Stimulated activated naive B cell treated with anti-CD40 and anti-IgM and Interleukin-4, amounts not matched to agents 10 μg/mL and 1 μg/mL and 100 μg/mL, for 72 hours (primary cell): ENCODE measurements around the gene DHX35.
A peak's percentile ranks its signal among the peaks of the same experiment; 100 is the strongest.

Source experiments
- ATAC-seq, 2 donors: fragments of 150-1000 bp; cut with Tn5 transposase; replicated peaks; 2 replicates each; pipeline ENCODE4 v1.10.0; 2021; ENCODE audit warnings: moderate library complexity in 1 of 2
- DNase-seq: peaks from one replicate; pipeline ENCODE4 v3.0.0; 2021
- H3K27ac Mint-ChIP-seq: one replicate; pipeline ENCODE4 v1.8.0; 2022; ENCODE audit warnings: mild to moderate bottlenecking, mixed read lengths
- H3K27me3 Mint-ChIP-seq, 2 donors: one replicate each; pipeline ENCODE4 v1.8.0; 2022; ENCODE audit warnings: mixed read lengths in 2 of 2
- H3K36me3 Mint-ChIP-seq, 2 donors: one replicate each; pipeline ENCODE4 v1.8.0; 2022; ENCODE audit warnings: mixed read lengths in 2 of 2, mild to moderate bottlenecking in 1 of 2
- H3K4me1 Mint-ChIP-seq, 2 donors: one replicate each; pipeline ENCODE4 v1.8.0; 2022; ENCODE audit warnings: mixed read lengths in 2 of 2, mild to moderate bottlenecking in 1 of 2
- H3K4me3 Mint-ChIP-seq, 2 donors: one replicate each; pipeline ENCODE4 v1.8.0; 2022; ENCODE audit warnings: mild to moderate bottlenecking in 2 of 2, mixed read lengths in 2 of 2, moderate library complexity in 1 of 2
- H3K9me3 Mint-ChIP-seq, 2 donors: one replicate each; pipeline ENCODE4 v1.8.0; 2022; ENCODE audit warnings: mixed read lengths in 2 of 2, mild to moderate bottlenecking in 1 of 2

Gene DHX35

DNA sequence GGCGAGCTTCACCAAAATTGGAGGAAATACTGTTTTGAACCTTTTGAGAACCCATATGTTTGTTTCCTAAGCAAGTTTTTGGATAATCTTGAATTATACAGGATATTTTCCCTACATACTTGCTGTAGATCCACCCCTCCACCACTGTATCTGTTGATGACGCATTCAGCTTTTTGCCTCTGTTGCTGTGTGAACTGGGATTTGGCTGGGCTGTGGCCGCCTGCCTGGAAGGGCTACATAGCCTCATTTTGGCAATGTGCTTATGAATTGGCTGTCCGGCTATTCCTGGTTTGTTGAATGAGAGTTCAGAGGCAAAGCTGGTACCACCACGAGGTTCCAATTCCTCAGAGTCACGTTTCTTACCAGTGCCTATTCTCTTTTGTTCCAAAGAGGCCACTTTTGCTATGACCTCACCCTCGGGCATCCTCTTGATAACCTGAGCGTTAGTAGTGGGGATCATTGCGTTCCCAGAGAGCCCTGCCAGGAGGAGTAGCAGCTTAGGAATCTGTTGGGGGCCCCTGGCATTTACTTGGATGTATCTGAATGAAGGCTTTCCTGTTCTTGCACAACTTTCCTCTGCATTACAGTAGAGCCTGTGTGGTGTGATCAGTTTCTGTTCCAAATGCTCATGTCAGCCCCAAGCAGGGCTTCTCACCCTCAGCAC lies 29.6 kb upstream of the DHX35 start:
- ATAC-seq (no peak), DNase-seq (no peak)
- peaks cover 6 to 10% of the 10 kb centered on the region in 2 donors for H3K27me3 Mint-ChIP-seq
- H3K4me3 Mint-ChIP-seq: no peak overlapping the region
- peaks cover 0 to 1% of the 10 kb centered on the region in 2 donors for H3K36me3 Mint-ChIP-seq
- H3K27ac Mint-ChIP-seq: no peak overlapping the region
- H3K4me1 Mint-ChIP-seq: no peaks in the 10 kb centered on the region
- H3K9me3 Mint-ChIP-seq: no peaks in the 10 kb centered on the region

DNA sequence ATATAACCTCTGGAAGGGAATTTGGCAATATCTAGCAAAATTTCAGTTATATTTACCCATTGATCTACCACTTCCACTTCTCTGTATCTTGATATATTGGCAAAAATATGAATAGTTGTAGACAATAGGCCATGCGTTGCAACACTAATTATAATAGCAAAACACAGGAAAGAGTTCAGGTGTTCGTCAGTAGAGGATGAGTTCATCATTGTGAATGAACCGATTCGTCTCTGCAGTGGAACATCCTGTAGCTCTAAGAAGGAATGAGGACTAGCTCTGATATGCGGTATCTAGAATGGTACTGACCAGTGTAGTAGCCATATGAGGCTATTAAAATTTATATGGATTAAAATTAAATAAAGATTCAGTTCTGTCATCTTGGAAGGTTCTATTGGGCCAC lies 27.6 kb upstream of the DHX35 start:
- Mint-ChIP-seq H3K4me1 (no peaks in the 10 kb centered on the region), H3K9me3 (no peaks in the 10 kb centered on the region), H3K27me3 (no peaks in the 10 kb centered on the region), H3K27ac (no peak overlapping the region), H3K36me3 (no peaks in the 10 kb centered on the region), H3K4me3 (no peak overlapping the region)
- DNase-seq (no peak), ATAC-seq (no peak)

- Mint-ChIP-seq H3K36me3 (no peaks in the 10 kb centered on the region), H3K4me1 (no peaks in the 10 kb centered on the region), H3K9me3 (no peaks in the 10 kb centered on the region), H3K4me3 (no peak overlapping the region), H3K27ac (no peak overlapping the region), H3K27me3 (no peaks in the 10 kb centered on the region)
- ATAC-seq (peak in 1 of 2 donors; percentile 31), DNase-seq (no peak)
Measured at GRCh38 chr20:38935285-38935684, 26.9 kb upstream of the DHX35 start.

- DNase-seq: no peak
- Mint-ChIP-seq H3K27me3 (no peaks in the 10 kb centered on the region), H3K27ac (no peak overlapping the region), H3K36me3 (no peaks in the 10 kb centered on the region), H3K9me3 (no peaks in the 10 kb centered on the region), H3K4me1 (no peaks in the 10 kb centered on the region), H3K4me3 (no peak overlapping the region)
- no peak for ATAC-seq
Measured at GRCh38 chr20:38935967-38936407, 26.2 kb upstream of the DHX35 start.

DNA sequence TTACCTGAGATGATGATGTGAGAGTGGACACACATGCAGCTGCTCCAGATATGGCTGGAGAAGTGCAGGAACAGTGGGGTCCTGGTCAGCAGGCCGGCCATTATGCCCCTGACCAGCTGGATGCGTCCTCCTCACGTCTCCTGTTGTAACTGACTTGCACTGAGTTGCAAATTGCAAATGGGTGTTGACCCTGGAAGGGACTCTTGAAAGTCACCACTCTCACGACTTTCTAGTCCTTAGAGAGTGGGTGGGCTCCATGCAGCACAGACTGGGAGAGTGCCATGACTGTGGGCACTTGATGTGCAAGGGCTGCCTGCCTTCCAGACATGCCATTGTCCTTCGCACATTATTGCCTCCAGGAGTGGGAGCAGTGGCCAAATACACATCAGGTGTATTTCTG lies 25.1 kb upstream of the DHX35 start:
- no peaks in the 10 kb centered on the region for H3K36me3 Mint-ChIP-seq
- H3K4me1 Mint-ChIP-seq: no peaks in the 10 kb centered on the region
- DNase-seq: no peak
- H3K27me3 Mint-ChIP-seq: no peaks in the 10 kb centered on the region
- H3K27ac Mint-ChIP-seq: no peak overlapping the region
- H3K9me3 Mint-ChIP-seq: no peaks in the 10 kb centered on the region
- ATAC-seq: no peak
- no peak overlapping the region for H3K4me3 Mint-ChIP-seq

DNA sequence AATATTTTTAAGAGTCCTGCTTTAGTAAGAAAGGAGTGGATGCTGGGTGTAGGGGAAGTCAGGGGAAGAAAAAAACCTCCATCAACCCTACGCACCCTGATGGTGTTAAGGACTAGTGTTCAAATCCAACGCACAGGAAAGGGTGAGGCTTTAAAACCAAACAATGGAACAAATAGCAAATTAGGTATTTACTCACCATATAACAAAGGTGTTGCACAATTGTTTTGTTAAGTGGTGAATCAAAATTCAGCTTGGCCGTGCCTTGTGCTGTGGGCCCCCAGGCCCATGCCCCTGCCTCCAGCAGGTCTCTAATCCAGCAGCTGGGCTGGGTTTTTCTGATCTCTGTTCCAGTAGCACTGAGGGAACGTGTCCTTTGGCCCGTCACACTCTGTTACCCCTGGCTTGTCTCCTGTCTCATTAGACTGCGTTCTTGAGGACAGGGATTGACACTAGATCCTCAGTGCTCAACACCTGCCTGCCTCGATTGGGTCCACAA lies 24.1 kb upstream of the DHX35 start:
- no peaks in the 10 kb centered on the region for H3K4me1 Mint-ChIP-seq
- DNase-seq: no peak
- no peaks in the 10 kb centered on the region for H3K27me3 Mint-ChIP-seq
- no peaks in the 10 kb centered on the region for H3K9me3 Mint-ChIP-seq
- ATAC-seq: no peak
- H3K36me3 Mint-ChIP-seq: no peaks in the 10 kb centered on the region
- H3K4me3 Mint-ChIP-seq: no peak overlapping the region
- no peak overlapping the region for H3K27ac Mint-ChIP-seq

DNA sequence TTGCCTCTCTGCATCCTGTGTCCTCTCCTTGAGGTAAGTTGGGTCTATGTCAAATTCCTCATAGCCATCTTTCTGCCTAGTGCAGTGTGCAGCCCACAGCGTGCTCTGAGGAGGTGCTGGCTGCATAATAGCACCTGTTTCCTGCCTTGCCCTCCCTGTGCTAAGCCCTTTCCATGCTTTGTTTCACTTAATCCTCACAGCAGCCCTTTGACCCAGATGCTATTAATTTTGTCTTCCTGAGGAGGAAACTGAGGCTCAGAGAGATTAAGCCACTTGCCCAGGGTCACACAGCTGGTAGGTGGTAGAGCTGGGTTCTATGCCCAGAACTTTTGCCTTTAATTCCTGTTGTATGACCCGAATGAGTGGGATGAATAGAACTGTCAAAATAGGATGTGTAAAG lies 22.5 kb upstream of the DHX35 start:
- Mint-ChIP-seq H3K36me3 (no peaks in the 10 kb centered on the region), H3K27ac (peak overlapping the region; percentile 26), H3K9me3 (no peaks in the 10 kb centered on the region), H3K27me3 (no peaks in the 10 kb centered on the region), H3K4me1 (no peaks in the 10 kb centered on the region), H3K4me3 (no peak overlapping the region)
- DNase-seq (no peak), ATAC-seq (no peak)

DNA sequence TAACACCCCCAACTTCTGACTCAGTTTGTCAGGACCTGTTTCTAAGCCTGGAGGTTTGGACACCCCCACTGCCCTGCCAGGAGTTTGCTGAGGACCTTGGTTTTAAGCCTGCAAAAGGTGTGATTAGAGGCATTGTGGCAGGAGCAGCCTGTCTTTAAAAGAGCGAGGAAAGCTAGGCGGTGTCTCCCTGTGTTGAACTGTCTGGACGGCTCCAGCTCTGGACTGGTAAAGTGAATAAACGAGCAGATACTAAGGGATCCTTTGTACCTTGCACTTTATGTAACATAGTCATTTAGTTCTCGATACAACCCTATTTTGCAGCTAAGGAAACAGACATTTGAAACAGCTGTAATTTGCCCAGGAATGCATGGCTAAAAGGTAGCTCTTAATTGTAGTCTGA lies 21.5 kb upstream of the DHX35 start:
- Mint-ChIP-seq H3K4me3 (no peak overlapping the region), H3K4me1 (no peaks in the 10 kb centered on the region), H3K27ac (no peak overlapping the region), H3K9me3 (no peaks in the 10 kb centered on the region), H3K27me3 (no peaks in the 10 kb centered on the region), H3K36me3 (no peaks in the 10 kb centered on the region)
- no peak for ATAC-seq
- no peak for DNase-seq

DNA sequence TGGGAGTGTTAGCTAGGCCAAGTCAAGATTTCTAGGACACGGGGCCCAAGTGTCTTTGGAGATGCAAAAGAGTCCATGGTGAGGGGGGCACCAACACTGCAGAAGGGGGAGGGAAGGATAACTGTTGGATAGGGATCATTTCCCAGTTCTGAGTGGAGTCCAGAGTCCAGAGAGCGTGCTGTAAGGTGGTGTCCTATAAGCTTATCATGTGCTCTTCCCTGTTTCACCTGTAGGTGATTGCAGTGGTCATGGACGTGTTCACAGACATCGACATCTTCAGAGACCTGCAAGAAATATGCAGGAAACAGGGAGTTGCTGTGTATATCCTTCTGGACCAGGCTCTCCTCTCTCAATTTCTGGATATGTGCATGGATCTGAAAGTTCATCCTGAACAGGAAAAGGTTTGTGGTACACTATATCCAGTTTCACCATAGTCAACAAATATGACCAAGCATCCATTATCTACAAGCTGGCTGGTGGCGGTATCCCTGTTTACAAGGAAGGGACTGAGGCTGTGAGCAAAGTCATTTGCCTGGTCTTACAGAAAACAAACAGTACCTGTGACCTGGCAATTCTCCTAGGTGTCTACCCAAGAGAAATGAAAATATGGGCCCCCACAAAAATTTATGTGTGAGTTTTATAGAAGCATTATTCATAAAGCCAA lies 20.3 kb upstream of the DHX35 start:
- H3K27ac Mint-ChIP-seq: no peak overlapping the region
- no peaks in the 10 kb centered on the region for H3K27me3 Mint-ChIP-seq
- no peaks in the 10 kb centered on the region for H3K9me3 Mint-ChIP-seq
- H3K36me3 Mint-ChIP-seq: no peaks in the 10 kb centered on the region
- H3K4me1 Mint-ChIP-seq: no peaks in the 10 kb centered on the region
- no peak for DNase-seq
- no peak for ATAC-seq
- H3K4me3 Mint-ChIP-seq: no peak overlapping the region

GRCh38 chr20:38945012-38945411 lies 17.1 kb upstream of the DHX35 start:
- H3K9me3 Mint-ChIP-seq: no peaks in the 10 kb centered on the region
- no peaks in the 10 kb centered on the region for H3K27me3 Mint-ChIP-seq
- H3K36me3 Mint-ChIP-seq: no peaks in the 10 kb centered on the region
- DNase-seq (no peak), ATAC-seq (no peak)
- no peaks in the 10 kb centered on the region for H3K4me1 Mint-ChIP-seq
- no peak overlapping the region for H3K27ac Mint-ChIP-seq
- no peak overlapping the region for H3K4me3 Mint-ChIP-seq

- DNase-seq: no peak
- H3K4me1 Mint-ChIP-seq: no peaks in the 10 kb centered on the region
- H3K36me3 Mint-ChIP-seq: no peaks in the 10 kb centered on the region
- H3K27ac Mint-ChIP-seq: no peak overlapping the region
- no peak overlapping the region for H3K4me3 Mint-ChIP-seq
- no peaks in the 10 kb centered on the region for H3K27me3 Mint-ChIP-seq
- no peak for ATAC-seq
- no peaks in the 10 kb centered on the region for H3K9me3 Mint-ChIP-seq
Measured at GRCh38 chr20:38946836-38947235, 15.3 kb upstream of the DHX35 start.

DNA sequence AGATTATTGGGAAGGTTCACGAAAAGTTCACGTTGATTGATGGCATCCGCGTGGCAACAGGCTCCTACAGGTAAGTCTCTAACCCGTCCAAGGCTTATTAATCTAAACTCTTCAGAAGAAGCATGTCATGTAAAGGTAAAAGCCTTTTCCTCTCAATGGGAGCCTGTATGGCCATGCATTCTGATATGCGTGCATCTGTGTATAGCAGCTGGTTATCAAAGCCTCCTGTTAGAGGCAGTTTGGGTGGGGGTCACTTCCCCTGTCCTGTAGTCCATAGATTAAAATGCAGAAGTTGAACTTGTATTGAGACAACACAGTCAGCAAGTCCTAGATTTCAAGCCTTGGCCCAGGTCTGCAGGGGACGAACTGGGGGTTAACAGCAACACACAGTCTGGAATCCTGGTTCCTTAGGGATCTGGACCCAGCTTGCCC lies 14.2 kb upstream of the DHX35 start:
- peaks cover 0 to 4% of the 10 kb centered on the region in 2 donors for H3K36me3 Mint-ChIP-seq

GRCh38 chr20:38950254-38950653 lies 11.9 kb upstream of the DHX35 start:
- Mint-ChIP-seq H3K4me3 (no peak overlapping the region), H3K36me3 (peaks cover 0 to 4% of the 10 kb centered on the region in 2 donors), H3K27ac (no peak overlapping the region), H3K4me1 (no peaks in the 10 kb centered on the region), H3K27me3 (no peaks in the 10 kb centered on the region), H3K9me3 (no peaks in the 10 kb centered on the region)
- no peak for ATAC-seq
- DNase-seq: no peak

More for the DNA sequence above, 14.2 kb upstream of the DHX35 start:
- Mint-ChIP-seq H3K27ac (no peak overlapping the region), H3K4me1 (no peaks in the 10 kb centered on the region), H3K4me3 (no peak overlapping the region), H3K9me3 (no peaks in the 10 kb centered on the region), H3K27me3 (no peaks in the 10 kb centered on the region)
- ATAC-seq (no peak), DNase-seq (no peak)

DNA sequence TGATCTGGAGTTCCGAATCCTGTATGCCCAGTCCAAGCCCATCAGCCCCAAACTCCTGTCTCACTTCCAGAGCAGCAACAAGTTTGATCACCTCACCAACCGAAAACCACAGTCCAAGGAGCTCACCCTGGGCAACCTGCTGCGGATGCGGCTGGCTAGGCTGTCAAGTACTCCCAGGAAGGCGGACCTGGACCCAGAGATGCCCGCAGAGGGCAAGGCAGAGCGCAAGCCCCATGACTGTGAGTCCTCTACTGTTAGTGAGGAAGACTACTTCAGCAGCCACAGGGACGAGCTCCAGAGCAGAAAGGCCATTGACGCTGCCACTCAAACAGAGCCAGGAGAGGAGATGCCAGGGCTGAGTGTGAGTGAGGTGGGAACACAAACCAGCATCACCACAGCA lies 10.5 kb upstream of the DHX35 start:
- no peaks in the 10 kb centered on the region for H3K9me3 Mint-ChIP-seq
- H3K4me3 Mint-ChIP-seq: no peak overlapping the region
- DNase-seq (no peak), ATAC-seq (no peak)
- H3K27ac Mint-ChIP-seq: no peak overlapping the region
- H3K27me3 Mint-ChIP-seq: no peaks in the 10 kb centered on the region
- peaks cover 0 to 4% of the 10 kb centered on the region in 2 donors for H3K36me3 Mint-ChIP-seq
- H3K4me1 Mint-ChIP-seq: no peaks in the 10 kb centered on the region

- Mint-ChIP-seq H3K36me3 (peaks cover 0 to 4% of the 10 kb centered on the region in 2 donors), H3K9me3 (no peaks in the 10 kb centered on the region), H3K4me1 (no peaks in the 10 kb centered on the region), H3K27me3 (no peaks in the 10 kb centered on the region), H3K4me3 (no peak overlapping the region), H3K27ac (no peak overlapping the region)
- no peak for ATAC-seq
- no peak for DNase-seq
Measured at GRCh38 chr20:38952153-38952552, 10.0 kb upstream of the DHX35 start.
